Lower leg skin (tissue), 4 donors: Measurements from ENCODE around the gene ZNF205. TPM values are rescaled to one million over a fixed set of nuclear protein-coding genes. Genes with fewer than 3 reads are reported as not detected.

Experiments
- DNase-seq, 2 donors: peaks; one replicate each; pipeline ENCODE4 v3.0.0-alpha.2; 2019; ENCODE audit warnings: low spot score in 2 of 2
- H3K4me3 ChIP-seq: fragments of 200-600 bp; sonication (generic); 2 replicates; pipeline ENCODE4 v1.5.1; 2017; ENCODE audit warnings: mild to moderate bottlenecking, low read depth; ENCODE audit not compliant: poor library complexity, severe bottlenecking
- POLR2A ChIP-seq, 2 donors: fragments of 450-650 bp; IDR thresholded peaks; one replicate each; pipeline ENCODE4 v1.6.1; 2016 to 2017; ENCODE audit warnings: antibody characterized with exemption in 2 of 2, mild to moderate bottlenecking in 1 of 2, moderate library complexity in 1 of 2
- WGBS, 2 donors: methylation state at CpG; one replicate each; pipeline ENCODE4 v1.1.5; 2018; 5-methylcytosine and 5-hydroxymethylcytosine counted together
- intact Hi-C: fragments of 100-400 bp; cut with DNase I; formaldehyde crosslinking; loops from one replicate; pipeline ENCODE4 v1.15.0; 2023; ENCODE audit warnings: low total_unique reads
- total RNA-seq, 4 donors: library from RNA; depleted of rRNA; stranded (reverse); fragments of >200 nt; gene quantifications; one replicate each; pipeline ENCODE4 v1.1.0, GENCODE V29; 2016
- TF ChIP-seq, protein P1 (sequence below), 3 donors: fragments of 450-650 bp; IDR thresholded peaks; one replicate each; pipeline ENCODE4 v1.5.1; 2016; ENCODE audit warnings: antibody characterized with exemption in 3 of 3, mild to moderate bottlenecking in 3 of 3, moderate library complexity in 2 of 3

ZNF205 gene
- 10 to 100 TPM; 15.1 to 25.3 (median 18.5) TPM for total RNA-seq

DNA sequence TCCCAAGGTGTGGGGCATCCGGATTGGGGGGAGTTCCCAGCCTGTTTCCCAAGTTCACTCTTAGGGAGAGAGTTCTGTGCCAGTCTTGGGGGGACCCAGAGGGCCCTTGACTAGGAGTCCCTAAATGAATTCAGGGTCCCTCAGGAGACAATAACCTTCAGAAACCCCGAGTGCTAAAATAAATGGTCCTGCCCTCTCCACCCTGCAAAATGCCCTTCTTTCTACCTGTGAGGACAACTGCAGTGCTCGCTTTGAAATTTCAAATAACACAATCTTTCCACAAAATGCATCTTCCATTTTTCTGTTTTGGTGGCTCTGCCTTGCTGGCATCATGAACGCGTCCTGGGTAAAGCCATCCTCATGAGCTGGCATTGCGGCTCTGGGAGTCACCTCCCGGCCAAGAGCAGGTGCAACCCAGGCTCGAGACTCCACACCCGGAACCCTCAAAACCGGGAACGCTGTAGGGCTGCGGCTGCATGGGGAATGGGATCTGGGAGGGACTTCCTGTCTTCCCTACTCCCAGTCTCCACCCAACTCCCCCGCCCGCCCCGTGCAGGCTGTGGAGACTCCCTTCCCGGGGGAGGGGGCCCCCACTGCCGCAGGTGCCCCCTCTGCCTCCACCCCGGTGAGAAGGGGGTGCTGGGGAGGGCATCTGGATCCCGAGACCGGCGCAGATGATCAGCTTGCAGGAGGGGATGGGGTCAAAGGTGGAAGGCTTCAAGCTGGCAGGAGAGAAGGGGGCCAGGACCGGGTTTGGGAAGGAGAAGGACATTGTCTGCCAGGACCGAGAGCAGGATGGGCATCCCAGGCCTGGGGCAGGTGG is at the start of gene ZNF205:
Gene ZNF205 (plus strand): TSS at position 529 of the 823 bp plus-strand sequence. CDS start 845 bp downstream, outside the sequence.
- DNase-seq: peak; percentile 64 to 94
- WGBS, 2 donors: 9 to 13% methylated on average over 23 of the region's 23 CpGs
- intact Hi-C loops: no loop called here

DNA sequence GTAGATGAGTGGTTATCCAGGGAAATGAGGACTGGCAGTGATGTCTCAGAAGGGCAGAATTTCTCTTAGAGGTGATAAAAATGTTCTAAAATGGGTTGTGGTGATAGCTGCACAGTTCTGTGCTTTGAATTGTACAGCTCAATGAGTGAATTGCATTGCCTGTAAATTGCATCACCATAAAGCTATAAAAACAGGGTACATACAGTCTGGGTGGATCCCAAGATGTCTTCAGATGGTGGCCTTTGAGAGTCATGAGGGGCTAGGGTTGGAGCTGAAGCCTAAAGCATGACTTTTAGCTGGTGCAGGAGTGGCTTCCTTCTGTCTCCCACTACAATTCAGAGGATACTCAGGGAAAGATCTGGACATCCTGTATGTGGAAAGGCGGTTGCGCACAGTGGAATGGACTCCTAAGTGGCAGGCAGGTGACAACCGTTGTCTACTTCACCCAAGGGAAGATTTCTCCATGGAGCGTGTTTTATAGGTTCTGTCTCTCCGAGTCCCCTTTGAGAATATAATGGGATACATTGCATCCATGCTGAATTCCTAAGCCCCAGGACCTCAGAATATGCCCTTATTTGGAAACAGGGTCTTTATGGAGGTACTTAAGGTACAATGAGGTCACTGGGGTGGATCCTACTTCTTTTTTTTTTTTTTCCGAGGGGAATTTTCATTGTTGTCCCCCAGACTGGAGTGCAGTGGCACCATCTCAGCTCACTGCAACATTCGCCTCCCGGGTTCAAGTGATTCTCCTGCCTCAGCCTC is 48.6 kb upstream of the ZNF205 start:
- H3K4me3 ChIP-seq: no peak overlapping the region
- no peak for DNase-seq
- WGBS, 2 donors: 96 to 97% methylated on average over 8 of the region's 8 CpGs
- TF ChIP-seq POLR2A (IDR thresholded peaks at IDR 0.05): no peak
- TF ChIP-seq, protein P1, sequence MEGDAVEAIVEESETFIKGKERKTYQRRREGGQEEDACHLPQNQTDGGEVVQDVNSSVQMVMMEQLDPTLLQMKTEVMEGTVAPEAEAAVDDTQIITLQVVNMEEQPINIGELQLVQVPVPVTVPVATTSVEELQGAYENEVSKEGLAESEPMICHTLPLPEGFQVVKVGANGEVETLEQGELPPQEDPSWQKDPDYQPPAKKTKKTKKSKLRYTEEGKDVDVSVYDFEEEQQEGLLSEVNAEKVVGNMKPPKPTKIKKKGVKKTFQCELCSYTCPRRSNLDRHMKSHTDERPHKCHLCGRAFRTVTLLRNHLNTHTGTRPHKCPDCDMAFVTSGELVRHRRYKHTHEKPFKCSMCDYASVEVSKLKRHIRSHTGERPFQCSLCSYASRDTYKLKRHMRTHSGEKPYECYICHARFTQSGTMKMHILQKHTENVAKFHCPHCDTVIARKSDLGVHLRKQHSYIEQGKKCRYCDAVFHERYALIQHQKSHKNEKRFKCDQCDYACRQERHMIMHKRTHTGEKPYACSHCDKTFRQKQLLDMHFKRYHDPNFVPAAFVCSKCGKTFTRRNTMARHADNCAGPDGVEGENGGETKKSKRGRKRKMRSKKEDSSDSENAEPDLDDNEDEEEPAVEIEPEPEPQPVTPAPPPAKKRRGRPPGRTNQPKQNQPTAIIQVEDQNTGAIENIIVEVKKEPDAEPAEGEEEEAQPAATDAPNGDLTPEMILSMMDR (IDR thresholded peaks at IDR 0.05): no peak
- intact Hi-C loops: no loop called here

More for the DNA sequence above, at the start of gene ZNF205:
- H3K4me3 ChIP-seq: peak within 1 kb of the TSS; percentile 74
- TF ChIP-seq POLR2A (IDR thresholded peaks at IDR 0.05): no peak
- TF ChIP-seq, protein P1 (IDR thresholded peaks at IDR 0.05): no peak

DNA sequence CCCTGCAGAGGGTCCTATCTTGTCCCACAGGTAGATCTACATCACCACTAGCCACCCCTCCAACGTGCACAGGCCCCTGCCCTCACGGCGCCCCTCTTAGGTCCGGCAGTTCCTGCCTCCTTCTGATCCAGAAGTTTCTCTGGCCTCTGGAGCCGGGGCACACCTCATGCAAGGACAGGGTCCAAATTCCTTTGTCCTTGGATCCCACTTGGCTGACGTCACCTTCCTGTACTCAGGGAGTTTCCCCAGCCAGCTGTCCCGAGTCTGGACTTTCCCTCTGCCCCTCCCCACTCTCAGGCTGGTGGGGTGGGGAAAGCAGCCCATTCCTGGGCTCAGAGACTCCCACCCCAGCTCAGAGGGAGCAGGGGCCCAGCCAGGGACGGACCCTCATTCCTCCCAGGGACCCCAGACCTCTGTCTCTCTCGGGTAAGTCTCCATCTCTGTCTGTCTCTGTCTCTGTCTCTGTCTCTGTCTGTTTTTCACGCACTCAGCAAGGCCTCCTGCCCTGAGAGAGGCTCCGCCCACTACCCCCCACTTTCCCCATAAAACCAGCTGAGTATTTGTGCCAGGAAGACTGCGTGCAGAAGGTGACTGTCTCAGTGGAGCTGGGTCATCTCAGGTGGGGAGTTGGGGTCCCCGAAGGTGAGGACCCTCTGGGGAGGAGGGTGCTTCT is 47.2 kb upstream of the ZNF205 start, which contains the start of gene IL32:
Gene IL32 (plus strand): TSS at position 572 of the 673 bp plus-strand sequence. CDS start 172 bp downstream, outside the sequence.
- WGBS, 2 donors: 36 to 45% methylated on average over 13 of the region's 13 CpGs
- intact Hi-C loops: no loop called here
- DNase-seq: no peak
- H3K4me3 ChIP-seq: no peak within 1 kb of the TSS
- no peak for TF ChIP-seq POLR2A (IDR thresholded peaks at IDR 0.05)

DNA sequence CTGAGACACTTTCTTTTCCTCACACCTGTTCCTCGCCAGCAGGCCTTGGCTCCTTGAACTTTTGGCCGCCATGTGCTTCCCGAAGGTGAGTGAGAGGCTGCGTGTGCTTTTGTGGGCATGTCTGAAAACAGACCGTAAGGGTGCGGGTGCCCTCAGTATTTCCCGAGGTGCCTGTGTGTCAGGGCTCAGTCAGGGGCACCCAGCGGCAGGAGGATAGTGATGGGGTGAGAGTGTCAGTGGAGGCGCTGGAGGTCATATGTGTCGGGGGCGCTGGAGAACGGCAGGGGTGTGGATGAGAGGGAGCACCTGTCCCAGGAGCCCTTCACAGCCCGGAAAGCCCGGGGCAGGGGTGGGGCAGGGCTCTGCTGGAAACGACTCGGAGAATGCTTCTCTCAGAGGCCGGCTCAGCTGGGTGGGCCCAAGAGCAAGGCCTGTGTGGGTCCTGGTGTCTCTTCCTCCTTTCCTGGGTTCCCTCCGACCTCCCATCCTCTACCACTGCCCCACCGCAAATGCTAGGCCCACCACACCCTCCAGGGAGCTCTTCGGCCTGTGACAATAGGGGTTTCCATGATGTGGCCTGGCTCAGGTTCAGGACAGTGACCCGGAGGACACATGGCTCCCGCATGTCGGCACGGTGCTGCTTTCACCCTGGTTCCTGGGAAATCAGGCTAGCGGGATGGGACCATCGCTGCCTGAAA is 46.5 kb upstream of the ZNF205 start:
- TF ChIP-seq POLR2A (IDR thresholded peaks at IDR 0.05): no peak
- TF ChIP-seq, protein P1 (IDR thresholded peaks at IDR 0.05): no peak
- DNase-seq: no peak
- WGBS, 2 donors: 49 to 62% methylated on average over 21 to 26 of the region's 26 CpGs
- no peak overlapping the region for H3K4me3 ChIP-seq
- intact Hi-C loops: no loop called here

DNA sequence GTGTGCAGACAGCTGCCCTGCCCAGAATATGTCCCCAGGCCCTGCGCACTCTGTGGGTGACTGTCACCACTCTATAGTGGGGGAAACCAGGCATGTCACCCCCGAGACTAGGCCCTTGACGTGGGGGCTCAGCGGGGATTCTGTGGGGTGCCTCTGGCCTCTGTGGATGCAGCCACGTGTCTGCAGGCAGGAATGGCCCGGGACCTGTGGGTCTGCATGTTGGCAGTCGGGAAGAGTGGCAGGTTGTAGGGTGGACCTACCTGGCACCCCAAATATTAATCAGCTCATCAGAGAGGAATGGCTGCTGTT is 46.0 kb upstream of the ZNF205 start:
- TF ChIP-seq, protein P1 (IDR thresholded peaks at IDR 0.05): no peak
- no peak for TF ChIP-seq POLR2A (IDR thresholded peaks at IDR 0.05)
- no peak for DNase-seq
- H3K4me3 ChIP-seq: no peak overlapping the region
- intact Hi-C loops: no loop called here
- 86 to 94% methylated on average over 7 of the region's 7 CpGs for WGBS, 2 donors
